ENCODE data around the gene MYADML2. TPM values are rescaled to one million over a fixed set of nuclear protein-coding genes. Genes with fewer than 3 reads are reported as not detected.
"Not testable (repeated sequence)": the region's sequence is repeated elsewhere in the genome, so short reads cannot be mapped to it uniquely, and the experiment has no call there.

MYADML2 gene
- total RNA-seq, 1 donor from 2014 or later, result 0.69 TPM

DNA sequence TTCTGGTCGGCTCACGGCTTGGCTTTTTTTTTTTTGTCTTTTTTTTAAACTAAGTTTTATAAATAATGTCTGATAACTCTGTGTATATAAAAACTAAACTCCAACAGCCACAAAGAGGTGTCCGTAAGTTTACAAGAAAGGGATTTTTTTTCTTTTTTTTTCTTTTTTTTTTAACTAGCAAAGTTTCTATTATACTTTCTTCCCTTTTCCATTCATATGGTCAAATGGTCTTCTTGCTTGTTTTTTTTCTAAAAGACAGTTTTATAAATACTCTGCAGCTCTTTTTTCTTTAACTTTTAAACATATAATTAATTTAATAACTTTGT, 25.5 kb downstream of the MYADML2 start:
- H3K9me3 Mint-ChIP-seq (ENCODE audit: unreplicated experiment), result peaks cover 9% of the 10 kb centered on the region
- H3K27ac Mint-ChIP-seq (ENCODE audit: unreplicated experiment), result no peak overlapping the region
- peaks cover 7% of the 10 kb centered on the region for H3K27me3 Mint-ChIP-seq (ENCODE audit: unreplicated experiment)
- peaks cover 34% of the 10 kb centered on the region for H3K4me1 Mint-ChIP-seq (ENCODE audit: low read depth, unreplicated experiment)
- no peak overlapping the region for H3K4me3 Mint-ChIP-seq (ENCODE audit: unreplicated experiment)
- DNase-seq, result no peak
- peaks cover 5% of the 10 kb centered on the region for H3K36me3 Mint-ChIP-seq (ENCODE audit: unreplicated experiment)
- TF ChIP-seq, protein P1, sequence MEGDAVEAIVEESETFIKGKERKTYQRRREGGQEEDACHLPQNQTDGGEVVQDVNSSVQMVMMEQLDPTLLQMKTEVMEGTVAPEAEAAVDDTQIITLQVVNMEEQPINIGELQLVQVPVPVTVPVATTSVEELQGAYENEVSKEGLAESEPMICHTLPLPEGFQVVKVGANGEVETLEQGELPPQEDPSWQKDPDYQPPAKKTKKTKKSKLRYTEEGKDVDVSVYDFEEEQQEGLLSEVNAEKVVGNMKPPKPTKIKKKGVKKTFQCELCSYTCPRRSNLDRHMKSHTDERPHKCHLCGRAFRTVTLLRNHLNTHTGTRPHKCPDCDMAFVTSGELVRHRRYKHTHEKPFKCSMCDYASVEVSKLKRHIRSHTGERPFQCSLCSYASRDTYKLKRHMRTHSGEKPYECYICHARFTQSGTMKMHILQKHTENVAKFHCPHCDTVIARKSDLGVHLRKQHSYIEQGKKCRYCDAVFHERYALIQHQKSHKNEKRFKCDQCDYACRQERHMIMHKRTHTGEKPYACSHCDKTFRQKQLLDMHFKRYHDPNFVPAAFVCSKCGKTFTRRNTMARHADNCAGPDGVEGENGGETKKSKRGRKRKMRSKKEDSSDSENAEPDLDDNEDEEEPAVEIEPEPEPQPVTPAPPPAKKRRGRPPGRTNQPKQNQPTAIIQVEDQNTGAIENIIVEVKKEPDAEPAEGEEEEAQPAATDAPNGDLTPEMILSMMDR (IDR thresholded peaks at IDR 0.05; ENCODE audit: partially characterized antibody, unreplicated experiment), result no peak

DNA sequence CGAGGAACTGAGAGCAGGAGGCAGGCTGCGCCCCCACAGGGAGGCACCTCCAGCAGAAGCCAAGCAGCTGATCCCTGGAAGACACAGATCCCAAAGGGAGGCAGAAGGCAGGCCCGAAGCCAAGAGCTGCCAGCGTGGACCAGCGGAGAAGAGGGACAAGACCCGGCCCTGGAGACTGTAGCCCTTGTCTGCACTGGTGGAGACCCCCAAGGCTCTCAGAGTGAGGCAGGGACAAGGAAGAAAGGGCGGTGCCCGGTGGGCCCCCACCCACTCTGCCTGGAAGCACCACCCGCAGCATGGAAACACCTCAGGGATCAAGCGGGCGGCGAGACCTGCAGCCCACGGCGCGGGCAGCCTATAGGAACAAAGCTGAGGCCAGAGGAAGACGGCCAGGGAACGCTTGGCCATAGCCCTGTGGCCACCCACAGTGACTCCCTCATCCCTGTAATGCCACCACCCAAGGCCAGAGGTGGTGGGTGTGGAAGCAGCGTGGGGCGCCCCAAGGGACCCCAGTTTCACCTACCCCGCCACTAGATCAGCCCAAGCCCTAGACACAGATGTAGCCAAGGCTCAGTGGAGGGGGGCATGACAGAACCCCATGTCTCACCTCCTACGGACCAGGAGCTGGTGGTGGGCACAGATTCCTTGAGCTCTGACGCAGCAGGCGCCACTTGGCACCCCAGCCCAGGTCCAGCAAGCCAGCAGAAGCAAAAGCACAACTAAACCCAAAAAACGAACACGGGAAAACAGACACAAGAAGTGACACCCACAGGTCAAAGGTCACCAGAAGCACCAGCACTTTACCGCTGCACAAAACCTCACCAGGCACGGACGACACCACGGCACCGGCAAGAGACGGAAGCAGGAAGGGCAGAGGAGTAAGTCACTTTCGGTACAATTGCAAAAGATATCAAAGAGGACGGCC, 26.2 kb downstream of the MYADML2 start:
- Mint-ChIP-seq H3K9me3 (ENCODE audit: unreplicated experiment) (peaks cover 4% of the 10 kb centered on the region), H3K4me1 (ENCODE audit: low read depth, unreplicated experiment) (peaks cover 28% of the 10 kb centered on the region), H3K4me3 (ENCODE audit: unreplicated experiment) (peak overlapping the region; percentile 72), H3K36me3 (ENCODE audit: unreplicated experiment) (peaks cover 5% of the 10 kb centered on the region), H3K27me3 (ENCODE audit: unreplicated experiment) (peaks cover 4% of the 10 kb centered on the region), H3K27ac (ENCODE audit: unreplicated experiment) (no peak overlapping the region)
- no peak for DNase-seq
- TF ChIP-seq, protein P1 (IDR thresholded peaks at IDR 0.05; ENCODE audit: partially characterized antibody, unreplicated experiment), result no peak

DNA sequence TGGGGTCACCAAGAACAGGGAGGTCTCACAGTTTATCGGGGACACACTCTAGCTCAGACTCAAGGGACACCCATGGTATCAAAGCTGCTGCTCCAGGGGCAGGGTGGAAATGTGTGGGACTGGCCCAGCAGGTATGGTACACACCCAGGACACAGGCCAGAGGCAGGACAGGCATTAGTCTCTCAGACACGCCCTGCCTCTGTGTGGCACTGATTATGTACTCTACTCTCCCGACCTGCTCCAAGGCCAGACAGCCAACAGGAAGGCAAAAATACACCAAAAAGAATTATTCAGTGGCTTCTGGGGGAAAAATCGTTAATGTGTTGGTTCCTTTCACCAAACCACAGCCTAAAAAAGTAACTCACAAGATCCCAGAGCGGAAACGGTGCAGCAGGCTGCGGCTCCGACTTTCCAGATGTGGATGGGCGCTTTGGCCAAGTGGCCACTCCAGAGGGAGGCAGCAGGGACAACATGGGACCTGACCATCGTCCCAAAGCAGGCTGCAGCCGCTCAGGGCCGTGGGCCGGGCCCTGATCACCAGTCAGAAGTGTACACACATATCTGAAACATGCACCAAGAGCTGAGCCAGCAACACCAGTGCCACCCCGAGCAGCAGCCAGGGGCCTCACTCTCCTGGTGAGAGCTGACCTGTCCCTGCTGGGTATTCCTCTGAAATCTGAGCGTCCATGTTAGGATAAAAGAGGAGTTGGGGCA, 28.0 kb downstream of the MYADML2 start:
- Mint-ChIP-seq H3K27me3 (ENCODE audit: unreplicated experiment) (peaks cover 4% of the 10 kb centered on the region), H3K4me3 (ENCODE audit: unreplicated experiment) (no peak overlapping the region), H3K9me3 (ENCODE audit: unreplicated experiment) (peaks cover 2% of the 10 kb centered on the region), H3K27ac (ENCODE audit: unreplicated experiment) (peak overlapping the region; percentile 15), H3K4me1 (ENCODE audit: low read depth, unreplicated experiment) (peaks cover 20% of the 10 kb centered on the region), H3K36me3 (ENCODE audit: unreplicated experiment) (peaks cover 5% of the 10 kb centered on the region)
- DNase-seq, result no peak
- TF ChIP-seq, protein P1 (IDR thresholded peaks at IDR 0.05; ENCODE audit: partially characterized antibody, unreplicated experiment), result no peak

- H3K4me1 Mint-ChIP-seq (ENCODE audit: low read depth, unreplicated experiment), result peaks cover 19% of the 10 kb centered on the region
- TF ChIP-seq, protein P1 (IDR thresholded peaks at IDR 0.05; ENCODE audit: partially characterized antibody, unreplicated experiment), result peak; percentile 13
- peak overlapping the region; percentile 75 for H3K4me3 Mint-ChIP-seq (ENCODE audit: unreplicated experiment)
- H3K27me3 Mint-ChIP-seq (ENCODE audit: unreplicated experiment); H3K36me3 Mint-ChIP-seq (ENCODE audit: unreplicated experiment); H3K9me3 Mint-ChIP-seq (ENCODE audit: unreplicated experiment); DNase-seq: not testable (repeated sequence)
- H3K27ac Mint-ChIP-seq (ENCODE audit: unreplicated experiment), result peak overlapping the region; percentile 48
Measured at GRCh38 chr17:81918333-81918669, 28.7 kb downstream of the MYADML2 start.

All from glutamatergic neuron (in vitro differentiated cells).